K562 (cell line): ENCODE measurements around the gene SLC25A44. TPM values are rescaled to one million over a fixed set of nuclear protein-coding genes. Genes with fewer than 3 reads are reported as not detected.

Experiments
- DDX20 ChIP-seq: fragments of 450-650 bp; IDR thresholded peaks from 2 replicates; pipeline ENCODE4 v1.6.1; 2016; ENCODE audit warnings: missing genetic modification characterization, low read depth, mild to moderate bottlenecking, missing compliant biosample characterization, moderate library complexity
- EHMT2 ChIP-seq: fragments of 450-650 bp; IDR thresholded peaks from 2 replicates; pipeline ENCODE4 v1.6.1; 2018; ENCODE audit warnings: antibody characterized with exemption
- ELF4 ChIP-seq: fragments of 450-650 bp; formaldehyde crosslinking; IDR thresholded peaks from 2 replicates; pipeline ENCODE4 v1.4.0; 2022; ENCODE audit warnings: missing genetic modification characterization
- ETV1 ChIP-seq: fragments of 450-650 bp; conservative IDR thresholded peaks from 2 replicates; pipeline ENCODE4 v1.6.1; 2016; ENCODE audit warnings: missing genetic modification characterization, control low read depth, low read depth, missing compliant biosample characterization
- FIP1L1 ChIP-seq: fragments of 200-400 bp; formaldehyde crosslinking; IDR thresholded peaks from 2 replicates; pipeline ENCODE4 v1.6.1; 2018; ENCODE audit warnings: mild to moderate bottlenecking, low read depth, low read length; ENCODE audit not compliant: poor library complexity, severe bottlenecking
- KHSRP ChIP-seq: fragments of 450-650 bp; IDR thresholded peaks from 2 replicates; pipeline ENCODE4 v1.6.1; 2017
- NR2F6 ChIP-seq: fragments of 450-650 bp; formaldehyde crosslinking; IDR thresholded peaks from 2 replicates; pipeline ENCODE4 v1.4.0; 2020; ENCODE audit warnings: mild to moderate bottlenecking
- PHB2 ChIP-seq: fragments of 450-650 bp; IDR thresholded peaks from 2 replicates; pipeline ENCODE4 v1.6.1; 2017; ENCODE audit warnings: low read depth
- SNAPC5 ChIP-seq: fragments of 250-450 bp; sonication (Bioruptor Pico); IDR thresholded peaks from 2 replicates; pipeline ENCODE4 v1.8.0; 2021; ENCODE audit warnings: moderate library complexity, mild to moderate bottlenecking, inconsistent platforms
- SNIP1 ChIP-seq: fragments of 450-650 bp; IDR thresholded peaks from 2 replicates; pipeline ENCODE4 v1.7.1; 2017; ENCODE audit warnings: low read depth, mild to moderate bottlenecking
- SOX6 ChIP-seq: fragments of 450-650 bp; IDR thresholded peaks from 2 replicates; pipeline ENCODE4 v1.6.1; 2014; ENCODE audit warnings: mild to moderate bottlenecking
- ZBTB7A ChIP-seq: IDR thresholded peaks from 2 replicates; pipeline ENCODE4 v1.6.1; 2011; ENCODE audit warnings: low read depth, mild to moderate bottlenecking, low read length, moderate library complexity, borderline replicate concordance; ENCODE audit not compliant: control insufficient read depth
- ZBTB8A ChIP-seq: fragments of 450-650 bp; IDR thresholded peaks from 2 replicates; pipeline ENCODE4 v1.6.1; 2018; ENCODE audit warnings: mild to moderate bottlenecking, moderate library complexity; ENCODE audit not compliant: partially characterized antibody
- ZNF121 ChIP-seq: sonication (generic); formaldehyde crosslinking; conservative IDR thresholded peaks from 2 replicates; pipeline ENCODE4 v1.8.0; 2022; ENCODE audit warnings: missing genetic modification reagents
- ZNF507 ChIP-seq: conservative IDR thresholded peaks from 2 replicates; pipeline ENCODE4 v1.6.1; 2017; ENCODE audit warnings: missing genetic modification characterization, missing compliant biosample characterization
- ZNF717 ChIP-seq: fragments of 250-450 bp; sonication (Bioruptor Pico); IDR thresholded peaks from 2 replicates; pipeline ENCODE4 v1.5.0; 2021
- ZNF77 ChIP-seq: fragments of 250-450 bp; sonication (Bioruptor Pico); IDR thresholded peaks from 2 replicates; pipeline ENCODE4 v1.5.0; 2020
- polyA plus RNA-seq, 8 experiments: library from polyadenylated mRNA; depleted of rRNA in 4 of 8; stranded (reverse) in 5 of 8; unstranded in 3 of 8; fragments of >200 nt; fragmentation: Nextera tagmentation in 2 of 8; fragmentation: Illumina TruSeq in 1 of 8; extraction: Ambion mirVana in 2 of 8; extraction: Trizol in 1 of 8; gene quantifications; 2 replicates each; pipeline versions ENCODE4 v1.2.1 to v1.2.3, GENCODE V29; 2011 to 2014; ENCODE audit warnings: inconsistent platforms in 1 of 8, missing spikeins in 1 of 8
- total RNA-seq, 7 experiments: library from RNA; depleted of rRNA in 6 of 7; stranded (reverse); fragments of >200 nt in 6 of 7; fragmentation: Illumina TruSeq in 2 of 7; extraction: Trizol in 2 of 7; gene quantifications; 2 replicates each; pipeline versions ENCODE4 v1.2.1 to v1.2.3, GENCODE V29; 2011 to 2021; ENCODE audit warnings: low replicate concordance in 1 of 7
- TF ChIP-seq, protein P1 (sequence below), 2 experiments: fragments of 450-650 bp; IDR thresholded peaks; 2 replicates each; pipeline ENCODE4 v1.6.1; 2016; ENCODE audit warnings: mild to moderate bottlenecking in 2 of 2, borderline replicate concordance in 1 of 2, low read depth in 1 of 2, moderate library complexity in 1 of 2
- TF ChIP-seq, protein P2 (sequence below): fragments of 250-450 bp; sonication (Bioruptor Pico); IDR thresholded peaks from 2 replicates; pipeline ENCODE4 v1.8.0; 2021; ENCODE audit warnings: borderline replicate concordance, mild to moderate bottlenecking, moderate library complexity; ENCODE audit not compliant: poor library complexity, severe bottlenecking

Gene SLC25A44
- total and polyA plus RNA-seq, 9 of the 15 experiments (the other 6 are each of a cell fraction or from before 2014, with no cell fraction given), result 4.4 to 22.8 (median 12.5) TPM

DNA sequence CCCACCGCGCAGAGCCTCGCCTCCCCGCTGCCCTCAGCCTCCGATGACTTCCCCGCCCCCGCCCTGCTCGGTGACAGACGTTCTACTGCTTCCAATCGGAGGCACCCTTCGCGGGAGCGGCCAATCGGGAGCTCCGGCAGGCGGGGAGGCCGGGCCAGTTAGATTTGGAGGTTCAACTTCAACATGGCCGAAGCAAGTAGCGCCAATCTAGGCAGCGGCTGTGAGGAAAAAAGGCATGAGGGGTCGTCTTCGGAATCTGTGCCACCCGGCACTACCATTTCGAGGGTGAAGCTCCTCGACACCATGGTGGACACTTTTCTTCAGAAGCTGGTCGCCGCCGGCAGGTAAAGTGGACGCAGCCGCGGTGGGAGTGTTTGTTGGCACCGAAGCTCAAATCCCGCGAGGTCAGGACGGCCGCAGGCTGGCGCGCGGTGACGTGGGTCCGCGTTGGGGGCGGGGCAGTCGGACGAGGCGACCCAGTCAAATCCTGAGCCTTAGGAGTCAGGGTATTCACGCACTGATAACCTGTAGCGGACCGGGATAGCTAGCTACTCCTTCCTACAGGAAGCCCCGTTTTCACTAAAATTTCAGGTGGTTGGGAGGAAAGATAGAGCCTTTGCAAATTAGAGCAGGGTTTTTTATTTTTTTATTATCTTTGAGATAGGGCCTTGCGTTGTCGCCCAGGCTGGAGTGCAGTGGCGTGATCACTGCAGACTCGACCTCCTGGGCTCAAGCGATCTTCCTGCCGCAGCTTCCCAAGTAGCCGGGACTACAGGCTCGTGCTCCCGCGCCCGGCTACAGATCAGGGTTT lies 19.1 kb downstream of the SLC25A44 start, which contains the start of gene PMF1 (continued):
- TF ChIP-seq DDX20 (tag) (no peak), SNIP1 (no peak), ZBTB7A (peak; percentile 54; the same call in 1 of the 2 replicates), SOX6 (no peak; the same call in 1 of the 2 replicates), SNAPC5 (CRISPR knock-in tag) (no peak), ZNF121 (CRISPR knock-in tag) (no peak), NR2F6 (no peak), FIP1L1 (no peak), ZNF507 (tag) (no peak), KHSRP (no peak), ZNF717 (CRISPR knock-in tag) (no peak), ELF4 (CRISPR knock-in tag) (peak; percentile 38; the same call in 1 of the 2 replicates), ZBTB8A (no peak), ETV1 (tag) (peak; percentile 15; the same call in 1 of the 2 replicates), PHB2 (no peak), ZNF77 (no peak), EHMT2 (no peak)
- TF ChIP-seq, protein P1, sequence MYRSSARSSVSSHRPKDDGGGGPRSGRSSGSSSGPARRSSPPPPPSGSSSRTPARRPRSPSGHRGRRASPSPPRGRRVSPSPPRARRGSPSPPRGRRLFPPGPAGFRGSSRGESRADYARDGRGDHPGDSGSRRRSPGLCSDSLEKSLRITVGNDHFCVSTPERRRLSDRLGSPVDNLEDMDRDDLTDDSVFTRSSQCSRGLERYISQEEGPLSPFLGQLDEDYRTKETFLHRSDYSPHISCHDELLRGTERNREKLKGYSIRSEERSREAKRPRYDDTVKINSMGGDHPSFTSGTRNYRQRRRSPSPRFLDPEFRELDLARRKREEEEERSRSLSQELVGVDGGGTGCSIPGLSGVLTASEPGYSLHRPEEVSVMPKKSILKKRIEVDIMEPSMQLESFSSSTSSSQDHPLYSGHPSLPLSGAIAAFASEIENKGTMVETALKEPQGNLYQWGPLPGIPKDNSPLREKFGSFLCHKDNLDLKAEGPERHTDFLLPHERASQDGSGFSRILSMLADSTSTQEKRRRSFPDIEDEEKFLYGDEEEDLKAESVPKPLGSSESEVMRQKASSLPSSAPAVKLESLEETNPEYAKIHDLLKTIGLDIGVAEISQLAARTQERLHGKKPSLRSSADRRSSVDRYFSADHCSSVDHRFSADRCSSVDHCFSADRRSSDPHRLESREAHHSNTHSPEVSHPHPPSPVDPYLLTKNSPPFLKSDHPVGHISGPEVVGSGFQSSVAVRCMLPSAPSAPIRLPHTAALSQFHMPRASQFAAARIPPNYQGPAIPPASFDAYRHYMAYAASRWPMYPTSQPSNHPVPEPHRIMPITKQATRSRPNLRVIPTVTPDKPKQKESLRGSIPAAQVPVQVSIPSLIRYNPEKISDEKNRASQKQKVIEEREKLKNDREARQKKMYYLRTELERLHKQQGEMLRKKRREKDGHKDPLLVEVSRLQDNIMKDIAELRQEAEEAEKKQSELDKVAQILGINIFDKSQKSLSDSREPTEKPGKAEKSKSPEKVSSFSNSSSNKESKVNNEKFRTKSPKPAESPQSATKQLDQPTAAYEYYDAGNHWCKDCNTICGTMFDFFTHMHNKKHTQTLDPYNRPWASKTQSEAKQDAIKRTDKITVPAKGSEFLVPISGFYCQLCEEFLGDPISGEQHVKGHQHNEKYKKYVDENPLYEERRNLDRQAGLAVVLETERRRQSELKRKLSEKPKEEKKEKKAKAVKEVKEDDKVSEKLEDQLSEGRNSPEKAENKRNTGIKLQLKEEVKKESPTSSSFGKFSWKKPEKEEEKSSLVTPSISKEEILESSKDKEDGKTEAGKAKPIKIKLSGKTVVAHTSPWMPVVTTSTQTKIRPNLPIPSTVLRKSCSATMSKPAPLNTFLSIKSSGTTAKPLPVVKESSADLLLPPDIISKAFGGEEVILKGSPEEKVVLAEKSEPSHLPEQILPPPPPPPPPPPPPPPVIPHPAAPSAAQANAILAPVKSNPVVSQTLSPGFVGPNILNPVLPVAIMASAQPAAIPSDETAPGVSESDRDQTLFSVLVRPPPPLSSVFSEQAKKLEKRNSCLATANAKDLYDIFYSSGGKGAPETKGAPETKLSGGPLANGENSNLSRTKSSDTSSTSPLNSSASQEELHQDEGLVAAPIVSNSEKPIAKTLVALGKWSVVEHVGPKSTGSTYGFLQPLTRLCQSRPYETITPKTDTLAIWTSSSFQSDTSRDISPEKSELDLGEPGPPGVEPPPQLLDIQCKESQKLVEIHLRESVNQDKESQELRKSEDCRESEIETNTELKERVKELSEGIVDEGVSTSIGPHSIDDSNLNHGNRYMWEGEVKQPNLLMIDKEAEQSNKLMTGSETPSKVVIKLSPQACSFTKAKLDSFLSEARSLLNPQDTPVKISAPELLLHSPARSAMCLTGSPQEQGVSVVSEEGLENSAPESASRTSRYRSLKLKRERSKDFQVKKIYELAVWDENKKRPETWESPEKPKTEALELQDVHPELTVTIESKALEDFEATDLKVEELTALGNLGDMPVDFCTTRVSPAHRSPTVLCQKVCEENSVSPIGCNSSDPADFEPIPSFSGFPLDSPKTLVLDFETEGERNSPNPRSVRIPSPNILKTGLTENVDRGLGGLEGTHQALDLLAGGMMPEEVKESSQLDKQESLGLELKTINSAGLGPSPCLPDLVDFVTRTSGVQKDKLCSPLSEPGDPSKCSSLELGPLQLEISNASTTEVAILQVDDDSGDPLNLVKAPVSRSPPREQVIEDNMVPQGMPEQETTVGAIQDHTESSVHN (IDR thresholded peaks at IDR 0.05; ENCODE audit: borderline replicate concordance in 1 of 2, low read depth in 1 of 2), result no peak
- TF ChIP-seq, protein P2, sequence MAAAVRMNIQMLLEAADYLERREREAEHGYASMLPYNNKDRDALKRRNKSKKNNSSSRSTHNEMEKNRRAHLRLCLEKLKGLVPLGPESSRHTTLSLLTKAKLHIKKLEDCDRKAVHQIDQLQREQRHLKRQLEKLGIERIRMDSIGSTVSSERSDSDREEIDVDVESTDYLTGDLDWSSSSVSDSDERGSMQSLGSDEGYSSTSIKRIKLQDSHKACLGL, result no peak
